HG03442 (cell line): Measurements from ENCODE around the gene KDM2A.

Experiments
- ATAC-seq: cut with Tn5 transposase; IDR thresholded peaks from one replicate; pipeline ENCODE4 v1.9.1; 2021; ENCODE audit warnings: mild to moderate bottlenecking, moderate library complexity; ENCODE audit not compliant: unreplicated experiment

Gene KDM2A

DNA sequence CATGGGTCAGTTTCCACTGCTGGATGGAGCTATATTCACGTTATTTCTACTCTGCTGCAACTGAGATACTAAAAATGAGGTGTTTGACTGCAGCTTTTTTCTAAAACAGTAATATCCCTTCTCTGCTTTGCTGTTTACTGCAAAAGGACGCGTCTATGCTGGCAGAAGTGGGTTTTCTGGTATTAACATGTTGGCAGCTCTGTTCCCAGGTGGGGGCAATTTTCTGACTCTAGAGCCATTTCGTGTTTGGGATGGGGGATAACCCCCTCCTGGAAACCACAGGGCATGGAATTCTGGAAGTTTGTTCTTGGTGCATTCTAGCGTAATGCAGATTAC lies 152.1 kb downstream of the KDM2A start:
- no peak for ATAC-seq

DNA sequence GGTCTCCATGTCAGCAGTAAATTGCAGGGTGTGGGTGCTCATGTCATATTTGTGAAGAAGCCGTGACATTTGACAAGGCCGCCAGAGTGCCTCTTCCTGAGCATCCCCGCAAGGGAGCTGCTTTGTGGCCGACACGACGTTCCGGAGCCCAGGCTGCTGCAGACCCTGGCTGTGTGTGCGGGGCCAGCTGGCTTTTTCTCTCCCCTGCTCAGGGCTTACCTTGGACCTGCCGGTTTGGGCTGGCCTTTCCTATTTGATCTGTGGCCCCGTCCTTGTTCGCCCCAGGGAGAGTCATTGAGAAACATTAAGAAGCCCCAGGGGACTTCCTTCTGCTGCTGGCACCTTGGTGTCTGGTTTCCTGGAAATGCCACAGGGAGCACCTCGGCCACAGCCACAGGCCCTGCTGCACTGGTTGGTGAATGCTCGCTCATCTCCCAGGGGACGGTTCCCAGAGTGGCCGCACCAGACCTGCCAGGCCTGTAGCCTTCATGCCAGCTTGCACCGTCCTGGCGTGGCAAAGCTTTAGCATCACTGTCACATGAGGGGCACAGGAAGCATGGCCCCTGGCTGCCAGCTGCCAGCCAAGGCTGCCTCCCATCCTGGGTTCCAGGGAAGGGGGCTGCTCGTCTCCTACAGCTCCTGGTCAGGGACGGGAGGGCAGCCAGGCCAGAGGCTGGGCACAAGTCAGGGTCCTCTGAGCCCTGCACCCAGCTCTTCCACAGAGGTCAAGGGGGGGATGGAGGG lies 152.7 kb downstream of the KDM2A start:
- no peak for ATAC-seq

DNA sequence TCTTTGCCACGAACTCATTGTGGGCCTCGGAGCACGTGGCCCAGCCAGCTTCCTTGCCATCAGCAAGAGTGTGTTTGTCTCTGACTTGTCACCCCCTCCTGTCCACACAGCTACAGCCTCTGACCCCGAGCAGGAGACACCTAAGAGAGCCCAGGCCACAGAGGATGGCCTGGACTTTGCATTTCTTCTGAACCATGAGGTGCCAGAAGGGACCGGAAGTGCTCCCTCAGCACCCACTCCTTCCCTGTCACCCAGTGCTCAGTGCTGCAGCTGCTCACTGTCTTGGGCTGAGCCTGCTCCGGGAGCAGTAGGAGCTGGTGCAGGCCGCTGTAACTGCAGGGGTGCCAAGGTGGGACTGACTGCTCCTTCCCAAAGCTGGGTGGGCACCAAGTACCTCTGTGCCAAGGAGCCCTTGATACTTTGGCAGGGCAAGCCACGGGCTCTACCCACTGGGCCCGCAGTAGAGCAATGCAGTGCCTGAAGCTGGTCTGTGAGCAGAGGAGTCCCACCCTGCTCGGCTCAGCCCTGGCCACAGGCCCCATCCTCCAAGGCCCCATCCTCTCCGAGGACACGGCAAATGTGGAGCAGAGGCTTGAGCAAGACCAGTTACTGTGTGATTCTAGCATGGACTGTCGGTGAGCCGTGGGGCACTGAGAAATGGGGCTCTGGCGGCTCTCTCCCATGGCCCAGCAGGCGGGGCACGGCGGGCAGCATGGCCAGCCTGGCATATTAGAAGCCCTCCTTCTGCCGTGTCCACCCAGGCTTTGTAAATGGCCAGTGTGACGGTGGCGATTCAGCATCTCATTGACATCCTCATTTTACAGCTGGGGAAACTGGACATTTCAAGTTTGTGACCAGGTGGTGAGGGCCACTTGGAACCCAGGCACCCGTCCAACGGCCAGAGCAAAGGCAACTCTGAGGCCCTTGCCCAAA lies 153.5 kb downstream of the KDM2A start:
- no peak for ATAC-seq

DNA sequence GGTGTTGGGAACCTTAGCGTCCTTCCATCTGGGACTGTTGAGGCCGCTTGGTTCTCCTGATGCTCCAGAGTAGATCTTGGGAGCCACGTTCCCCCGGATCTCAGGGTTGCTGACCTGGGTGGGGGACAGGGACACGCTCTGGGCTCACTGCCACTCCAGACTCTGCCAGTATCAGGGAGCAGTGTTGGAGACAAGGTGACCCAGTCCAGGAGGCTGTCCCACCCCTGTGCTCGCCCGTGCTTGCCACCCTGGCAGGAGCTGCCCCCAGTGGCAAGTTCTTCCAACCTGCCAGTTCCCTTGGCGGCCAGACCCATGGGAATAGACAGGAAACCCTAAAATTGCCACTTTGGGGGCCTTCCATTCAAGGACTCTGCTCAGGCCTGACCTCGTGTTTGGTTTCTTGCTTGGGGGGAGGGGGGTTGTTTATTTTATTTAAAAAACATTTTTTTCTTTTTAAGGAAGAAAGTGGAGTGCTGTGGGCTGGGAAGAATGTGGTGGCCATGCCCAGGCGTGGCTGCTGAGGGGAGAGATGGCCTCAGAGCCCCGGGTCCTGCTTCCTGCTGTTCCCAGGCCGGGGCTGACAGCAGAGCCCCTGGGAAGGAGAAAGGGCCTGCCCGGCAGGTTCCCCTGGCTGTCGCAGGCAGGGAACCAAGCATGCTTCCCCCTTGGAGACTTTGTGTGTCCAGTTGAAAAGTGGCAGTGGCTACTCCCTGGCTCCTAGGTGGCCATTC lies 154.4 kb downstream of the KDM2A start:
- no peak for ATAC-seq

DNA sequence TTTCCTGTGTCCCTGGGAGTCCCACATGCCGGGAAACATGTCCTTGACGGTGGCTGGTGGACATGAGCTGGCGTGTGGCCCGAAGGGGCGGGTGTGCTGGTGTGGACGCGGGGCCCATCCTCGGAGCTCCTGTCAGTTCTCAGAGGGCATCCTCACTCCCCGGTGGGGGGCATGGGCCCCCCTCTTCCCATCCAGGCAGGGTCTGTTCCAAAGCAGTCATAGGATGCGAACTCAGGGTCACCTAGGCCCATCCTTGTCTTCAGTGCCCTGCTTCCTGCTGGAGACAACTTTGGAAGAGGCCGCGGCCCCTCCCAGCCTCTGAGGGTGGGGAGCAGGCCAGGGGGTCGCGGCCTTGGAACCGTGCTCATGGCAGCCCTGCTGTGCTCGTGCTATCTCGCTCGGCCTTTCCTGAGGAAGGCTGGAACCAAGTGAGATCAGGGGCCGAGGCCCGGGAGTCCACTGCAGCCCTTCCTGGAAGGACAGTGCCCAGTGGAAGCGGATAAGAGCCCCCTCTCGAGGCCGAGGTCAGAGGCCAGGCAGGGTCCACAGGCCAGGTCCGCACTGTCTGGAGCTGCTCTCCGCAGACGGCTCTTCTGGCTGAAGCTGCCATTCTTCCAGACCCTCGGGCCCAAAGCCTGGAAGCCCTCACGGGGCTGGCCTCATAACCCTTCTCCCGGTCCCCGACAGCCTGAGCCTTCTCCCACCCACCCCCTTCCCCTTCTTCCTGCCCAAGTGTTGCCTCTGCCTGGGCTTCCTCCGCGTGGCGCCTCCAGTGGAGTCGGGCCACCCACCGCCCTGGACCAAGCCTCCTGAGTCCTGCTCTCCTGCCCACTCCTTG lies 155.9 kb downstream of the KDM2A start:
- ATAC-seq, result no peak

DNA sequence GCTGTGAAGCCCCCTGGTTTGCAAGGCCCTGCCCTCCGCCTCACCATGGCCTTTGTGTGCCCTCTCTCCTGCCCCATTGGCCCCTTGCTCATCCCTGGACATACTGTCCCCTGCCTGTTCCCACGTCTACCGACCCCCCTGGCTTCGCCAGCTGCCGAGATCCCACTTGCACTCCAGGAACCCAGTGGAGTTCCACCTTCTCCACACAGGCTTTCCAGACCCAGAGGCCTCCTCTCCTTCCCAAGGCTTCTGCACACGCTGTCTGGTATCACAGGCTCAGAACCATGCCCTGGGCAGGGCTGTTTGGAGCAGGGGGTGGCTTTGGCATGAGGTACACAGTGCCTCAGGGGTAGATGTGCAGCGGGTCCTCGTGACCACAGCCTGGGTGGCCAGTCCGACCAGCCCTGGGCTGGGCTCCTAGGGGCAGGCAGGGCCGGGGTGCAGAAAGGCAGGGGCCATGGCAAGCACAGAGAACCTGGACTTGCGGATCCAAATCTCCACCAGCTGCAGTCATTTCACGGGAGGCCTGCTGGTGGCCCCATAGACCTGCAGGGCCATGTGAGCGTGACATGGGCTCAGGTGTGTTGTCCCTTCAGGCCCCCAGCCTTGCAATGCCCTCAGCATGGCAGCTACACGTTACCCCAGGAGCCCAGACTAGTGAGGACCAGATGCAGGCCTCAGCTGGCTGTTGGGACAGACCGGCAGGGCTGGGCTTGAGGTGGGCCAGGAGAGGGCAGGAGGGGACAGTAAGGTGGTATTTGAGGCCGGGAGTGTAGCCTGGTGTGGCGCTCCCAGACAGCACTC lies 156.7 kb downstream of the KDM2A start:
- ATAC-seq, result no peak

DNA sequence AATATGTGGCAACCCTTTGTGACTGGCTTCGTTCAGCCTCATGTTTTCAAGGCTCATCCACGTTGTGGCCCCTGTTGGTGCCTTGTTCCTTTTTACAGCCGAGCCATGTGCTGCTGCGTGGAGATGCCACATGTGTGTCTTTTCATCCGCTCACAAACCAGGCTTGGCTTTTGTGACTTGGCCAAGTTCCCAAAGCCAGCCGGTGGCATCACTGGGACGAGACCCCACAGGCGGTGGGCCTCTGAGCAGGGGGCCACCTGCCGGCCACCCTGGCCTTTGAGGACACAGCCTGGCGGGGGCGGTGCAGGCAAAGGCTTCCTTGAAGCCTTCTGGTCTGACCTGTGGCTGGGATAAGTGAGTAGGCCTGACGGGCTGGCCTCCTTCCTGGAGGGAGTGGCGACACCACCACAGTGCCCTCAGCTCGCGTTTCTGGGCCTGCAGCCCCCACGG lies 157.7 kb downstream of the KDM2A start:
- peak; percentile 16 for ATAC-seq

DNA sequence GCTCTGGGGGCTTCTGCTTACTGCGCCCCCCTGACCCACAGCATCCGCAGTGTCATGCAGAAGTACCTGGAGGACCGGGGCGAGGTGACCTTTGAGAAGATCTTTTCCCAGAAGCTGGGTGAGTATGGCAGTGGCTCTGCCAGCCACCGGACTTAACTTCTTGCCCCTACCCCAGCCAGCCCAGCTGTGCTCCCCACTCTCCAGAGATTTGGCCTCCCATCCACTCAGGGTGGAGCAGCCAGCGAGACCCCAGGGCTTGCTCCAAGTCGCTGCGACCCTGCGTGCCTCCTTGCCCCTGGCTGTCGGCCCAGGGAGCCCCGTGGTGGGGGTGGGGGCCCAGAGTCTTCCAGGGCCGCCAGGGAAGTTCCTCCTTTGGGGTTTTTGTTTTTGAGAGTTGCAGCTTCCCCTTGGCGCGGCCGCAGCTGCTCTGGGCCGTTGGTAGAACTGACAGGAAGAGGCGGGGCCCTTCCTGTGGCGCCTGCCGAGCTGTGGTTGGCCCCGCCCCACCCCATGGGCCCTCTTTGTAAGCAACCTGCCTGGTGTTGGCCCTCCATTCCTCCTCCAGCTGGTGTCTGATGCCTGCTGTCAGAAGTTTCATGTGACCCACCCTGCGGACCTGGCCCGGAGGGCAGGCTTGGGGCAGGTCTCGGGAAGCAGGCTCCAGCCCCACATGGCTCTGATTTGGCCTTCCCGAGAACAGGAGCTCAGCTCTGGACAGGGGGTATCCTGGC lies 158.3 kb downstream of the KDM2A start:
- peak; percentile 55 for ATAC-seq

DNA sequence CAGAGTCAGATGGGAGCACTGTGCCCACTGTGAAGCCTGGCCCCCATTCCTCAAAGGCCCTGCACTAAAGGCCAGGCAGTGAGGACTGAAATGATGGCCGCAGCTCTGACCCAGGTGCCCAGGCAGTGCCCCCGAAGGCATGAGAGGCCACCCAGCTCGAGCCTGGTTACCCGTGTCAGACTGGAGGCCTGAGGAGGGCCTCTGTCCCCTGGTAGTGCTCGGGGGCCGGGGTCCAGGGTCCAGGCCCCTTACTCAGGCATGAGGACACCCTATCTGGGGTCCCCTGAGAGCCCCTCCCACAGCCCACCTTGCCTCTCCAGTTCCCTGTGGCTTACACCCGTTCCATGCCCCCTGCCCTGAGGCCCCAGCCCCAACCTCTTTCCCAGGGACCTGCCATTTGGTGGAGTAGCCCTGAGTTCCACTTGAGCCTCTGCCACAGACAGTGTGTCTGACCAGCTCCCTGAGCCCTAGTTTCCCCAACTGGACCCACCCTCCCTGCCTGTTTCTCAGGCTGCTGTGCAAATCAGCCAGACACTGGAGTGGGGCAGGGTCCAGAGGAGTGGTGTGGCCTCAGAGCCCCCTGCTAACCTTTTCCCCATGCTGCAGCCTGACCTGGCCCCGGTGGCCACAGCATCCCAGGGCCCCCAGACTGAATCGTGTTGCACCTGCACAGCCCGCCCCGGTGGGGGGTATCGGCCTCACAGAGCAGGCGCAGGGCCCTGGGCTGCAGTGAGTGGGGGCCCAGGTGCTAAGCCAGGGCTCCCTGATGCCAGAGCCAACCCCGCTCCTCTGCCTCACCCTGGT lies 159.3 kb downstream of the KDM2A start:
- ATAC-seq, result no peak

DNA sequence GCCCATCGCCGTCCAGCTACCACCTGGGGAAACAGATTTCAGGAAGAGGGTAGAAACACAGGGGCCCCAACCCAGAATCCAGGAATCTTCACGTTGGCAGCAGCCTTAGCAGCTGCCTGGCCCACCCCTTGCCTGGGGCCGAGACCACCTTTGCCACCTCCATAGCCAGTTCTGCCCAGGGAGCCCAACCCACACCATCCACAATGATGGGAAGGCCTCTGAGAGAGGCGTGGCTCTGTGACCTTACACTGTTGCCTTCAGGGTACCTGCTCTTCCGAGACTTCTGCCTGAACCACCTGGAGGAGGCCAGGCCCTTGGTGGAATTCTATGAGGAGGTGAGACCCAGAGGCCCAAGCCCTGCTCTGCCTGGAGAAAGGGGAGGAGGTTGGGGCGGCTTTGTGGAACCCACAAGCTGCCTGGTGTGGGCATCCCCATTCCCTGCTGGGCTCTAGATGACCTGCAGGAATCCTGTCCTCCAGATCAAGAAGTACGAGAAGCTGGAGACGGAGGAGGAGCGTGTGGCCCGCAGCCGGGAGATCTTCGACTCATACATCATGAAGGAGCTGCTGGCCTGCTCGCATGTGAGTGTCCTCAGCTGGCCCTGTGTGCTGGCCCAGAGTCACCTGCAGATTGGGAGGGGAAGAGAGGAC lies 160.0 kb downstream of the KDM2A start:
- ATAC-seq, result no peak

DNA sequence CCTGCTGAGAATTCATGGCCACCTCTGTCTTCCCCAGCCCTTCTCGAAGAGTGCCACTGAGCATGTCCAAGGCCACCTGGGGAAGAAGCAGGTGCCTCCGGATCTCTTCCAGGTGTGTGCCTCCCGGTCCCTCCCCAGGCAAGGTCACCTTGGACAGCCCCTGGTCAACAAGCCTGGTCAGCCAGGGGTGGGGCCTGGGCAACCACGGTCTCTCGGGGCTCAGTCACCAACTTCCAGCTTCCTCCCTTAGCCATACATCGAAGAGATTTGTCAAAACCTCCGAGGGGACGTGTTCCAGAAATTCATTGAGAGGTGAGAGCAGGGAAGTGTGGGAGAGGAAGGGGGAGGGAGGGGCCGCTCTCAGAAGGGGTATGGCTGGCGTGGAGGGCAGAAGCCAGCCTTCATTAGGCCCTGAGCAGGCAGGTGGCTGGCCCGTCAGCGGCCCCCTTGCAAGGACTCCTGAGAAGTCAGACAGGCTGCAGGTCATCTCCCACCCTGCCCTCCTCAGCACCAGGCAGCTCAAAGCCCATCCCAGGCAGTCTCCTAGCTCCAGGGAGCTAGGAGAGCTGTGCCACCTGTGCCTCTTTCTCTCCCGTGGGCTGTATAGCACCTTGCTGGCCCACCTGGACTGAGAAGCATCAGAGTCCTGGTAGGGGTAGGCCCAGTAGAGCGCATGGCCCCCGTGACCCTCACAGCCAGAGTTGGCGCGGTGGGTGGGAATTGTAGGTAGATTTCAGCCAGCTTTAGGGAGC lies 160.7 kb downstream of the KDM2A start:
- ATAC-seq, result no peak

DNA sequence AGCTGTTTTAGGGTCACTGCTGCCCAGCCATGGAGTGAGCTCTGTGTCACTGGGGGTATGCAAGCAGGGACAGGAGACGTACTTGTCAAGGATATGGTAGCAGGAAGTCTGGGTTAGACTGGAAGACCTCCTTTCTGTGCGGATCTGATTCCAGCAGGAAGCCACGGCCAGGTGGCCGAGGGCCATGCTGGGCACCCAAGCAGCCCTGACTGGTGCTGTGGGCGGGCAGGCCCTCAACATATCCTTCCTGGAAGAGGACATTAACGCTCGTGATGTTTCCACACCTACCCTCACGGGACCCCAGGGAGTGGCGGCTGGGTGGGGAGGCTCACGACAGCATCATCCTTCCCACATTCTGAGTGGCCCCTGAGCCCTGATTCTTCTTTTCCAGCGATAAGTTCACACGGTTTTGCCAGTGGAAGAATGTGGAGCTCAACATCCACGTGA lies 161.3 kb downstream of the KDM2A start:
- no peak for ATAC-seq

DNA sequence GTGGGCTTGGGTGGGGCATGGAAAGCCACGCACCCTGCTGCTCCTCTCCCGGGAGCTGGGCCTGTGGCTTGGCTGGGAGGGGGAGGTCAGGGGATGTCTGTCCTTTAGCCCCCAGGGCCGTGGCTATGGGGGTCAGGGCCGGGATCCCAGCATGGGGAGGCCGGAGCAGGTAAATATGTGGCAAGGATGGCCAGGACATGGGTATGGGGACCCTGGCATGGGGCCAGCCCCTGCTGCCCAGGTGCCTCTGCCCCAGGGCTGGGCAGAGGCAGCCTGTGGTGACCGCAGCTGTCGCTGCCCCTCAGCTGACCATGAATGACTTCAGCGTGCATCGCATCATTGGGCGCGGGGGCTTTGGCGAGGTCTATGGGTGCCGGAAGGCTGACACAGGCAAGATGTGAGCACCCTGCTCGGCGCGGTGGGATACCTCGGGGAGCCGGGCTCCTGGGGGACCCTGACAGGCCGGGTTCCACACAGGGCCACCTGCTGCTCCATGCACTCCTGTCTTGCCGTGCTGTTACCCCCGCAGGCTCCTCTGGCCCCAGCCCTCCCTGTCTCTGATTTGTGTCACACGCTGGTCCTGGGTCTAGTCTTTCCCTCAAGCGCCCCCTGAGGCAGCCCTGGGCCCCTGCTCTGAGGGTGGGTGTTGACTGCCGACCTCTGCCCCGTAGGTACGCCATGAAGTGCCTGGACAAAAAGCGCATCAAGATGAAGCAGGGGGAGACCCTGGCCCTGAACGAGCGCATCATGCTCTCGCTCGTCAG lies 161.9 kb downstream of the KDM2A start:
- ATAC-seq, result no peak

DNA sequence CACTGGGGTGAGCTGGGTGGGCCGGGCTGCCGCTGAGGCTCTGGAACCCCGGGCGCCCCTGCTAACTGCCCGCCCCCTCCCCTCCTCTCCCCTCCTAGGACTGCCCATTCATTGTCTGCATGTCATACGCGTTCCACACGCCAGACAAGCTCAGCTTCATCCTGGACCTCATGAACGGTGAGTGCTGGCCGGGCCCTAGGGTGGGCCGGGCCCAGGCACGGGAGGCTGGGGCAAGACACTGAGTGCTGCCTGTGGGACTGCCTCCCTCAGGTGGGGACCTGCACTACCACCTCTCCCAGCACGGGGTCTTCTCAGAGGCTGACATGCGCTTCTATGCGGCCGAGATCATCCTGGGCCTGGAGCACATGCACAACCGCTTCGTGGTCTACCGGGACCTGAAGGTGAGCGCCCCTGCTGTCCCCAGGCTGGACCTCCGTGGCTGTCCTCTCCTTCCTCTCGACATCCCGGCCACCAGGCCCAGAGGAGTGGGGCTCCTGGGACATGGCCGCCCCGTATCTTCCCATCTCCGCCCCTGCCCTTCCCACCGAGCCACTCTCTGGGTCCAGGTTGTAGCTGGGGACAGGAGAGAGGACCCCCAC lies 162.6 kb downstream of the KDM2A start:
- ATAC-seq, result no peak

DNA sequence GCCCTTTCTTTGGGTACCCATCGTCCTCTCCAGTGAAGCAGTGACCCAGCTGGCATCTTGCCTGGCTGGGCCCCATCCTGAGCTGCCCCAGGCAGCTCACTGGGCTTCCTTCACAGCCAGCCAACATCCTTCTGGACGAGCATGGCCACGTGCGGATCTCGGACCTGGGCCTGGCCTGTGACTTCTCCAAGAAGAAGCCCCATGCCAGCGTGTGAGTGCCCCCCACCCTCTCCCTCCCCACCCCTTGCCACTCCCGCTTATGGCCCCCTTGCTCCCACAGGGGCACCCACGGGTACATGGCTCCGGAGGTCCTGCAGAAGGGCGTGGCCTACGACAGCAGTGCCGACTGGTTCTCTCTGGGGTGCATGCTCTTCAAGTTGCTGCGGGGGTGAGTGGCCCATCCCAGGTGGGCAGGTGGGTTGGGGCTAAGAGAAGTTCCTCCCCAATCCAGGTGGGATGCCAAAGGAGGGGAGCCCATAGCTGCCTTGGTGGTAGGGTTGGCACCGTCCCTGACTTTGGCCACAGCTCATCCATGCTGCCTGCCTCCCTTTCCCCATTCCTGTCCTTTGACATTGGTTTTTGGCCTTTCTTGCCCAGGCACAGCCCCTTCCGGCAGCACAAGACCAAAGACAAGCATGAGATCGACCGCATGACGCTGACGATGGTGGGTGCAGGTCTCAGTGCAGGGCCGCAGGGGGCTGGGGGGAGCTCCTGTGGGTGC lies 163.3 kb downstream of the KDM2A start:
- ATAC-seq, result no peak
